Suprapubic skin (tissue), 4 donors: ENCODE measurements around the gene MSS51. TPM values are rescaled to one million over a fixed set of nuclear protein-coding genes. Genes with fewer than 3 reads are reported as not detected.

Experiments used
- DNase-seq, 2 donors: peaks; one replicate each; pipeline ENCODE4 v3.0.0-alpha.2; 2019; ENCODE audit warnings: low spot score in 2 of 2
- H3K27ac ChIP-seq: fragments of 200-600 bp; sonication (generic); one replicate; pipeline ENCODE4 v1.5.1; 2019
- H3K27me3 ChIP-seq: fragments of 200-600 bp; sonication (generic); one replicate; pipeline ENCODE4 v1.5.1; 2019
- H3K36me3 ChIP-seq: fragments of 200-600 bp; sonication (generic); one replicate; pipeline ENCODE4 v1.5.1; 2019
- H3K4me1 ChIP-seq: fragments of 200-600 bp; sonication (generic); one replicate; pipeline ENCODE4 v1.5.1; 2019
- H3K4me3 ChIP-seq: fragments of 200-600 bp; sonication (generic); one replicate; pipeline ENCODE4 v1.5.1; 2019; ENCODE audit warnings: mild to moderate bottlenecking
- H3K9me3 ChIP-seq: fragments of 200-600 bp; sonication (generic); one replicate; pipeline ENCODE4 v1.5.1; 2019
- EP300 ChIP-seq: sonication (generic); formaldehyde crosslinking; IDR thresholded peaks from one replicate; pipeline ENCODE4 v1.6.1; 2017; ENCODE audit warnings: antibody characterized with exemption
- POLR2A ChIP-seq, 2 donors: fragments of 450-650 bp; IDR thresholded peaks; one replicate each; pipeline ENCODE4 v1.6.1; 2017; ENCODE audit warnings: antibody characterized with exemption in 2 of 2, mild to moderate bottlenecking in 2 of 2, moderate library complexity in 2 of 2
- POLR2AphosphoS5 ChIP-seq, 3 donors: sonication (generic); formaldehyde crosslinking; IDR thresholded peaks; one replicate each; pipeline ENCODE4 v1.6.1; 2017; ENCODE audit warnings: antibody characterized with exemption in 3 of 3
- WGBS: methylation state at CpG from one replicate; pipeline ENCODE4 v1.1.5; 2018; 5-methylcytosine and 5-hydroxymethylcytosine counted together
- total RNA-seq, 4 donors: library from RNA; depleted of rRNA; stranded (reverse); fragments of >200 nt; gene quantifications; one replicate each; pipeline ENCODE4 v1.1.0, GENCODE V29; 2016
- TF ChIP-seq, protein P1 (sequence below), 2 donors: fragments of 200-600 bp in 1 of 2; fragments of 450-650 bp in 1 of 2; sonication (generic) in 1 of 2; IDR thresholded peaks; one replicate each; pipeline ENCODE4 v1.5.1; 2016 to 2019; ENCODE audit warnings: antibody characterized with exemption in 2 of 2, mild to moderate bottlenecking in 1 of 2, moderate library complexity in 1 of 2

The MSS51 gene
- total RNA-seq, 4 donors from 2014 or later: 1.9 to 6.4 (median 2.1) TPM

DNA sequence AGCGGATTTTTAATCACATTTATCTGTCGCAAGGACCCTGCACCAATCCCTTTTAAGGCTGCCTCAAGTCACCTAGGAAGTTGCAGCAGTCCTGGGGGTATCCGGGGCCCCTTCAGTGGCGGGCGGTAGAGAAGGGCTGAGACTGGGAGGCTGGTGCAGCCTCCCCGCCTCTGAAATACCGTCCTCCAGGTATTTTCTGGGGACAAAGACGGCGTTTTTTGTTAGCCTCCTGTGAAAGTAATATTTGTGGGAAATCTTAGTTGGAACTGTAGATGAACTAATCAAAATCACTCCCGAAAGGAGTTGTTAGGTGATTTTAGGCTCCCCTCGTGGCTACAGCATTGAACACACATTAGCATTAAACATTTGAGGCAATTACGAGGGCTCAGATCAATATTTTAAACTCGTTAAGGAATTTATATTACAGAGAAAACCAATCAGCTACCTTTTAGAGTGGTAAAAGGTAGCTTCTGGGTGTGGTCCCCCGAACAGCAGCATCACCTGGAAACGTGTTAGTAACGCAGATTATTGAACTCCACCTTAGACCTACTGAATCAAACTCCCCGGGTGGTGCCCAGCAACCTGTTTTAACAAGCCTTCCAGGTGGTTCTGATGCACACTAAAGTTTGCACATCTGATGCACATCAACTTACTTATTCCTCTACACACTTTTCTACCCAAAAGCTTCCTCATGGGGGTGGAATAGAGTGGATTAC is 19.0 kb downstream of the MSS51 start:
- H3K36me3 ChIP-seq: no peaks in the 10 kb centered on the region
- no peak for TF ChIP-seq EP300
- WGBS: 3% methylated on average over 17 of the region's 17 CpGs
- H3K9me3 ChIP-seq: no peaks in the 10 kb centered on the region
- peak overlapping the region; percentile 100 for H3K4me3 ChIP-seq
- H3K27me3 ChIP-seq: no peaks in the 10 kb centered on the region
- H3K4me1 ChIP-seq: peaks cover 26% of the 10 kb centered on the region
- DNase-seq: no peak
- H3K27ac ChIP-seq: peak overlapping the region; percentile 99

GRCh38 chr10:73413528-73414229 is 19.7 kb downstream of the MSS51 start, which contains the start of gene ANXA7:
TSS of gene ANXA7 (minus strand) at chr10:73414058. CDS start at chr10:73400856, 13,202 bp downstream.
- H3K36me3 ChIP-seq: no peaks in the 10 kb centered on the region
- peaks cover 26% of the 10 kb centered on the region for H3K4me1 ChIP-seq
- H3K27ac ChIP-seq: peak within 1 kb of the TSS; percentile 99
- no peak for TF ChIP-seq EP300
- TF ChIP-seq, protein P1, sequence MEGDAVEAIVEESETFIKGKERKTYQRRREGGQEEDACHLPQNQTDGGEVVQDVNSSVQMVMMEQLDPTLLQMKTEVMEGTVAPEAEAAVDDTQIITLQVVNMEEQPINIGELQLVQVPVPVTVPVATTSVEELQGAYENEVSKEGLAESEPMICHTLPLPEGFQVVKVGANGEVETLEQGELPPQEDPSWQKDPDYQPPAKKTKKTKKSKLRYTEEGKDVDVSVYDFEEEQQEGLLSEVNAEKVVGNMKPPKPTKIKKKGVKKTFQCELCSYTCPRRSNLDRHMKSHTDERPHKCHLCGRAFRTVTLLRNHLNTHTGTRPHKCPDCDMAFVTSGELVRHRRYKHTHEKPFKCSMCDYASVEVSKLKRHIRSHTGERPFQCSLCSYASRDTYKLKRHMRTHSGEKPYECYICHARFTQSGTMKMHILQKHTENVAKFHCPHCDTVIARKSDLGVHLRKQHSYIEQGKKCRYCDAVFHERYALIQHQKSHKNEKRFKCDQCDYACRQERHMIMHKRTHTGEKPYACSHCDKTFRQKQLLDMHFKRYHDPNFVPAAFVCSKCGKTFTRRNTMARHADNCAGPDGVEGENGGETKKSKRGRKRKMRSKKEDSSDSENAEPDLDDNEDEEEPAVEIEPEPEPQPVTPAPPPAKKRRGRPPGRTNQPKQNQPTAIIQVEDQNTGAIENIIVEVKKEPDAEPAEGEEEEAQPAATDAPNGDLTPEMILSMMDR (IDR thresholded peaks at IDR 0.05): peak in 1 of 2 donors; percentile 40
- TF ChIP-seq POLR2A (IDR thresholded peaks at IDR 0.05): peak; percentile 12 to 87
- peak; percentile 52 to 83 (median 77) for TF ChIP-seq POLR2AphosphoS5 (IDR thresholded peaks at IDR 0.05)
- H3K4me3 ChIP-seq: peak within 1 kb of the TSS; percentile 100
- H3K27me3 ChIP-seq: no peaks in the 10 kb centered on the region
- DNase-seq: peak; percentile 95
- 0% methylated on average over 59 of the region's 62 CpGs for WGBS
- H3K9me3 ChIP-seq: no peaks in the 10 kb centered on the region

DNA sequence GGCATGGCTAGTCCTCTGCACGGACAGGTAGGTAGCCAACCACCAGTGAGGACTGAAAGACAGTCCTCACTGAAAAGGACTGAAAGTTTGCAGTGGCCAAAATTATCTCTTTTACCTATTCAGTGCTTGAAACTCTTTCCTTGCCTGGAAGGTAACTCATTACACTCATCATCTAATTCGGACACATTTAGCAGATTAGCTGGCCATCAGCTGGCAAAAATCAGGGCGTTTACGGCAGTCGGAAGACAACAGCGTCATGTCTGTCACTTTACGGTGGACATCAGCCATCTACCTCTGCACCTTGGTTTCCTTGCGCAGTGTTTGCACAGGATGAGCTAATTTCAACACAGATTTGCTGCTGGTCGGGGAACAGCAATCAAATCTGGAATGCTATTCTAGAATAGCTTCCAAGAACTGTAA is 20.2 kb downstream of the MSS51 start:
- no peaks in the 10 kb centered on the region for H3K27me3 ChIP-seq
- no peaks in the 10 kb centered on the region for H3K9me3 ChIP-seq
- no peaks in the 10 kb centered on the region for H3K36me3 ChIP-seq
- peak overlapping the region; percentile 100 for H3K4me3 ChIP-seq
- 2% methylated on average over 9 of the region's 9 CpGs for WGBS
- H3K4me1 ChIP-seq: peaks cover 26% of the 10 kb centered on the region
- TF ChIP-seq POLR2AphosphoS5 (IDR thresholded peaks at IDR 0.05) (no peak), POLR2A (IDR thresholded peaks at IDR 0.05) (no peak), EP300 (no peak)
- TF ChIP-seq, protein P1 (IDR thresholded peaks at IDR 0.05): no peak
- DNase-seq: no peak
- peak overlapping the region; percentile 99 for H3K27ac ChIP-seq

DNA sequence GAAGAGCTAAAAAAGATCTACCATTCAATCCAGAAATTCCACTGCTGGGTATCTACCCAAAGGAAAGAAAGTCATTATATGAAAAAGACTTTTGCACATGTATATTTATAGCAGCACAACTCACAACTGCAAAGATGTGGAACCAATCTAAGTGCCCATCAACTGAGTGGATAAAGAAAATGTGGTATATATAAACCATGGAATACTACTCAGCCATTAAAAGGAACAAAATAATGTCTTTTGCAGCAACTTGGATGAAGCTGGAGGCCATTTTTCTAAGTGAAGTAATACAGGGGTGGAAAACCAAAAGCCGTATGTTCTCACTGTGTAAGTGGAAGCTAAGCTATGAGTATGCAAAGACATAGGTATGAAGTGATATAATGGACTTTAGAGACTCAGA is 22.5 kb downstream of the MSS51 start:
- H3K36me3 ChIP-seq: no peaks in the 10 kb centered on the region
- H3K27ac ChIP-seq: no peak overlapping the region
- DNase-seq: no peak
- no peak overlapping the region for H3K4me3 ChIP-seq
- H3K9me3 ChIP-seq: no peaks in the 10 kb centered on the region
- H3K27me3 ChIP-seq: no peaks in the 10 kb centered on the region
- no peak for TF ChIP-seq POLR2A (IDR thresholded peaks at IDR 0.05)
- no peak for TF ChIP-seq POLR2AphosphoS5 (IDR thresholded peaks at IDR 0.05)
- TF ChIP-seq EP300: no peak
- TF ChIP-seq, protein P1 (IDR thresholded peaks at IDR 0.05): no peak
- peaks cover 29% of the 10 kb centered on the region for H3K4me1 ChIP-seq
- WGBS: 89% methylated on average over 1 of the region's 1 CpG

GRCh38 chr10:73408978-73409521 is 24.3 kb downstream of the MSS51 start:
- H3K4me1 ChIP-seq: peaks cover 18% of the 10 kb centered on the region
- WGBS: 64% methylated on average over 4 of the region's 4 CpGs

More at GRCh38 chr10:73408978-73409521, 24.3 kb downstream of the MSS51 start:
- Histone ChIP-seq H3K9me3 (no peaks in the 10 kb centered on the region), H3K27ac (no peak overlapping the region), H3K36me3 (no peaks in the 10 kb centered on the region), H3K4me3 (no peak overlapping the region), H3K27me3 (no peaks in the 10 kb centered on the region)
- DNase-seq: no peak
- TF ChIP-seq, protein P1 (IDR thresholded peaks at IDR 0.05): no peak
